Measurements from ENCODE around the gene SIDT1. TPM values are rescaled to one million over a fixed set of nuclear protein-coding genes. Genes with fewer than 3 reads are reported as not detected.

The SIDT1 gene
- total RNA-seq, 1 experiment from 2014 or later = not detected

Other genes starting within 250 kb of the SIDT1 start
- gene CFAP44, start 91.1 kb upstream of the SIDT1 start, total RNA-seq (2014; rRNA removed; shearing (Covaris generic)) = 0.41 and 0.91 TPM in 2 replicates
- 9.5 and 18.9 TPM in 2 replicates for gene SPICE1, start 17.4 kb upstream of the SIDT1 start, total RNA-seq (2014; rRNA removed; shearing (Covaris generic))
- gene USF3, start 164.1 kb downstream of the SIDT1 start, total RNA-seq (2014; rRNA removed; shearing (Covaris generic)) = 4.3 and 9.3 TPM in 2 replicates
- 116 and 193 TPM in 2 replicates for gene NAA50, start 213.7 kb downstream of the SIDT1 start, total RNA-seq (2014; rRNA removed; shearing (Covaris generic))
- 52.5 and 73.4 TPM in 2 replicates for gene ATP6V1A, start 214.5 kb downstream of the SIDT1 start, total RNA-seq (2014; rRNA removed; shearing (Covaris generic))